ENCODE data around the gene RAPGEF6. TPM values are rescaled to one million over a fixed set of nuclear protein-coding genes. Genes with fewer than 3 reads are reported as not detected.

The RAPGEF6 gene
- total and polyA plus RNA-seq, 2 of the 4 experiments (the other 2 are of a cell fraction): 5.8 to 18.8 TPM

DNA sequence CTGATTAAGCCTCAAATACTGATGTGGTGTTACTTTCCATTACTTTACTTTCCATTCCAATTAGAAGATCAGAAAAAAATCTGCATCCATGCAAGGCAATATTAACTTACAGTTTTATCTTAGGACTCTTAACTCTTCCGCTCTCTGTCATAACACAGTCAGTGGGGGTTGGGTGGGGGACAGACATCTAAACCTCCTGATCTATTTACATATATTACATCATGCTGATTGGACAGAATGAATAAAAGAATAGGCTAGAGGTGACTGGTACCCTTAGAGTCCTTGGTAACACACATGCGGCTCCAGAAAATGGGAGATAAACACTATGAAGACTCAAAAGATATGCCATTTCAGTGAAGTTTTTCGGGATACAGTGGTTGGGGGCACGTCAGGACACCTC is 27.6 kb downstream of the RAPGEF6 start:
- Histone ChIP-seq H3K9ac (ENCODE audit: low read depth, low read length) (no peak overlapping the region), H2BK120ac (ENCODE audit: low read depth, low read length) (no peak overlapping the region), H3K4me3 (ENCODE audit: insufficient read depth, low read depth, low read length) (no peak overlapping the region), H3K27ac (ENCODE audit: insufficient read depth, low read length) (no peak overlapping the region), H2BK20ac (ENCODE audit: low read depth, low read length) (no peak overlapping the region), H3K14ac (replicated peaks; ENCODE audit: low read depth, low read length) (no peak overlapping the region), H2AFZ (replicated peaks; ENCODE audit: low read length, poor library complexity) (no peak overlapping the region), H3K9me1 (ENCODE audit: insufficient read depth, low read length) (peaks cover 13% of the 10 kb centered on the region), H2AK5ac (ENCODE audit: low read depth, low read length) (no peak overlapping the region), H4K8ac (ENCODE audit: low read depth in 2 of 2, low read length in 2 of 2) (no peak overlapping the region), H3K4me1 (ENCODE audit: control insufficient read depth, insufficient read depth, low read length) (peaks cover 20% of the 10 kb centered on the region), H3K18ac (ENCODE audit: low read depth, low read length) (0 out of 2 replicates have a peak overlapping the region, but pooled peaks have one; percentile 18), H3K56ac (ENCODE audit: extremely low read depth, insufficient read depth, low read length) (no peak overlapping the region), H3K36me3 (ENCODE audit: control insufficient read depth, insufficient read depth, low read length) (0 out of 2 replicates have a peak, but pooled peaks cover 1% of the 10 kb centered on the region), H3K27me3 (ENCODE audit: control insufficient read depth, insufficient read depth, low read length) (no peaks in the 10 kb centered on the region), H4K5ac (ENCODE audit: low read depth, low read length) (no peak overlapping the region), H4K20me1 (ENCODE audit: insufficient read depth, low read length) (no peaks in the 10 kb centered on the region; the same call in 1 of the 2 replicates), H2BK5ac (ENCODE audit: low read depth, low read length, poor library complexity, severe bottlenecking) (no peak overlapping the region), H2AK9ac (replicated peaks; ENCODE audit: low read depth, low read length, poor library complexity) (no peak overlapping the region), H2BK15ac (ENCODE audit: low read depth, low read length) (no peak overlapping the region), H3K9me3 (ENCODE audit: control insufficient read depth, insufficient read depth, low read length) (no peaks in the 10 kb centered on the region), H3K79me1 (ENCODE audit: low read depth in 1 of 2, low read length in 2 of 2) (peaks cover 35 to 66% of the 10 kb centered on the region in 2 experiments), H4K91ac (ENCODE audit: insufficient read depth, low read depth, low read length) (peak overlapping the region; percentile 35; the same call in 1 of the 2 replicates), H3K23ac (ENCODE audit: low read depth, low read length) (no peak overlapping the region), H3K4ac (ENCODE audit: low read depth, low read length) (no peak overlapping the region), H3K4me2 (ENCODE audit: low read depth, low read length) (no peak overlapping the region)
- no TSS peak for BruUV-seq (replicated peaks)
- ATAC-seq (ENCODE audit: low read depth) (no peak), DNase-seq (no peak)
- intact Hi-C loops (cut with micrococcal nuclease) (no loop called here), dilution Hi-C loops (cut with HindIII; ENCODE audit: low sequenced_read_pairs, unreplicated experiment) (no loop called here), in situ Hi-C loops (cut with MboI; ENCODE audit: low sequenced_read_pairs) (no loop called here)
- ChIA-PET CTCF (no interaction called here), POLR2A (ENCODE audit: unreplicated experiment) (no interaction called here)
- WGBS, 2 experiments (ENCODE audit: extremely low coverage in 2 of 2, insufficient read length in 1 of 2): no CpG with 5 or more reads among the region's 4 CpGs
- TF ChIP-seq MXI1 (IDR thresholded peaks at IDR 0.05; ENCODE audit: borderline replicate concordance, low read depth, low read length) (no peak), RAD21 (IDR thresholded peaks at IDR 0.05; ENCODE audit: low read length) (no peak), BHLHE40 (IDR thresholded peaks at IDR 0.05; ENCODE audit: low read depth, low read length) (no peak), NFE2L2 (IDR thresholded peaks at IDR 0.05; ENCODE audit: low read depth, low read length) (no peak), CHD1 (IDR thresholded peaks at IDR 0.05; ENCODE audit: low read depth, low read length) (no peak), RFX5 (IDR thresholded peaks at IDR 0.05; ENCODE audit: low read depth, low read length) (no peak), POLR2A (IDR thresholded peaks at IDR 0.05; ENCODE audit: low read depth, low read length) (no peak), CEBPB (IDR thresholded peaks at IDR 0.05; ENCODE audit: low read depth, low read length) (no peak)

All from IMR-90 (cell line).